HG03442 (cell line): ENCODE measurements around the gene SEMA6D.
"Not testable (repeated sequence)": the region's sequence is repeated elsewhere in the genome, so short reads cannot be mapped to it uniquely, and the experiment has no call there.

Experiments used
- ATAC-seq: cut with Tn5 transposase; IDR thresholded peaks from one replicate; pipeline ENCODE4 v1.9.1; 2021; ENCODE audit warnings: mild to moderate bottlenecking, moderate library complexity; ENCODE audit not compliant: unreplicated experiment

Gene SEMA6D

GRCh38 chr15:47718497-47719437 is 1.5 kb downstream of the SEMA6D start:
- no peak for ATAC-seq

GRCh38 chr15:47719730-47720129 is 2.4 kb downstream of the SEMA6D start:
- no peak for ATAC-seq

GRCh38 chr15:47720555-47720954 is 3.2 kb downstream of the SEMA6D start:
- no peak for ATAC-seq

GRCh38 chr15:47721676-47722075 is 4.4 kb downstream of the SEMA6D start:
- ATAC-seq = no peak

- no peak for ATAC-seq
Measured at GRCh38 chr15:47724346-47724745, 7.0 kb downstream of the SEMA6D start.

GRCh38 chr15:47725051-47725450 is 7.7 kb downstream of the SEMA6D start:
- no peak for ATAC-seq

- no peak for ATAC-seq
Measured at GRCh38 chr15:47725906-47726305, 8.6 kb downstream of the SEMA6D start.

GRCh38 chr15:47726399-47726823 is 9.1 kb downstream of the SEMA6D start:
- ATAC-seq = no peak

GRCh38 chr15:47727137-47727536 is 9.8 kb downstream of the SEMA6D start:
- ATAC-seq = no peak

- ATAC-seq = no peak
Measured at GRCh38 chr15:47727676-47728075, 10.4 kb downstream of the SEMA6D start.

- ATAC-seq = no peak
Measured at GRCh38 chr15:47728426-47728825, 11.1 kb downstream of the SEMA6D start.

- no peak for ATAC-seq
Measured at GRCh38 chr15:47728886-47729285, 11.6 kb downstream of the SEMA6D start.

GRCh38 chr15:47731230-47731629 is 13.9 kb downstream of the SEMA6D start:
- ATAC-seq = no peak

GRCh38 chr15:47732248-47732647 is 14.9 kb downstream of the SEMA6D start:
- ATAC-seq = no peak

- no peak for ATAC-seq
Measured at GRCh38 chr15:47733085-47733484, 15.8 kb downstream of the SEMA6D start.

GRCh38 chr15:47736143-47736786 is 19.0 kb downstream of the SEMA6D start:
- no peak for ATAC-seq

- no peak for ATAC-seq
Measured at GRCh38 chr15:47737477-47737876, 20.2 kb downstream of the SEMA6D start.

- ATAC-seq = not testable (repeated sequence)
Measured at GRCh38 chr15:47738144-47738825, 21.0 kb downstream of the SEMA6D start.

- ATAC-seq = no peak
Measured at GRCh38 chr15:47741082-47741481, 23.8 kb downstream of the SEMA6D start.

- ATAC-seq = no peak
Measured at GRCh38 chr15:47741907-47742306, 24.6 kb downstream of the SEMA6D start.

GRCh38 chr15:47742334-47742733 is 25.0 kb downstream of the SEMA6D start:
- ATAC-seq = no peak

- no peak for ATAC-seq
Measured at GRCh38 chr15:47742742-47743141, 25.4 kb downstream of the SEMA6D start.
